ENCODE data around the gene SHMT1.
"Not testable (repeated sequence)": the region's sequence is repeated elsewhere in the genome, so short reads cannot be mapped to it uniquely, and the experiment has no call there.

SHMT1 gene

GRCh38 chr17:18377437-18378204 lies 14.3 kb upstream of the SHMT1 start, which contains the start of gene EVPLL:
Gene EVPLL (plus strand): TSS chr17:18377778. CDS start chr17:18380938, 3,160 bp downstream.
- no peak for DNase-seq

GRCh38 chr17:18374216-18374615 lies 10.9 kb upstream of the SHMT1 start:
- DNase-seq: no peak

GRCh38 chr17:18373181-18373580 lies 9.8 kb upstream of the SHMT1 start:
- DNase-seq: peak in 1 of 2 experiments; percentile 41

GRCh38 chr17:18371455-18371854 lies 8.1 kb upstream of the SHMT1 start:
- no peak for DNase-seq

GRCh38 chr17:18370761-18371160 lies 7.4 kb upstream of the SHMT1 start:
- no peak for DNase-seq

- no peak for DNase-seq
Measured at GRCh38 chr17:18368946-18369345, 5.6 kb upstream of the SHMT1 start.

GRCh38 chr17:18364166-18364565 lies 816 bp upstream of the SHMT1 start:
- DNase-seq: no peak

- DNase-seq: peak in 1 of 2 experiments; percentile 38
Measured at GRCh38 chr17:18362698-18363100, 651 bp downstream of the SHMT1 start.

GRCh38 chr17:18361837-18362697 lies 1.3 kb downstream of the SHMT1 start:
- DNase-seq: no peak

- no peak for DNase-seq
Measured at GRCh38 chr17:18360518-18360917, 2.8 kb downstream of the SHMT1 start.

GRCh38 chr17:18356624-18357023 lies 6.7 kb downstream of the SHMT1 start:
- DNase-seq: no peak

- DNase-seq: no peak
Measured at GRCh38 chr17:18353541-18353940, 9.8 kb downstream of the SHMT1 start.

GRCh38 chr17:18344021-18344420 lies 19.3 kb downstream of the SHMT1 start:
- DNase-seq: no peak

- DNase-seq: no peak
Measured at GRCh38 chr17:18339933-18340332, 23.4 kb downstream of the SHMT1 start.

GRCh38 chr17:18338158-18338557 lies 25.2 kb downstream of the SHMT1 start:
- not testable (repeated sequence) for DNase-seq

- no peak for DNase-seq
Measured at GRCh38 chr17:18332909-18333489, 30.4 kb downstream of the SHMT1 start.

GRCh38 chr17:18331879-18332278 lies 31.5 kb downstream of the SHMT1 start:
- DNase-seq: no peak

- no peak for DNase-seq
Measured at GRCh38 chr17:18328643-18329204, 34.6 kb downstream of the SHMT1 start.

- no peak for DNase-seq
Measured at GRCh38 chr17:18327556-18327955, 35.8 kb downstream of the SHMT1 start.

- DNase-seq: no peak
Measured at GRCh38 chr17:18327093-18327492, 36.3 kb downstream of the SHMT1 start.

GRCh38 chr17:18326572-18326971 lies 36.8 kb downstream of the SHMT1 start:
- DNase-seq: no peak

GRCh38 chr17:18326039-18326438 lies 37.3 kb downstream of the SHMT1 start:
- no peak for DNase-seq

All from activated T-cell treated with anti-CD3 and anti-CD28 coated beads, Interleukin-2, amount 50 U/mL, for 48 hours (primary cell).